Fibroblast of villous mesenchyme (primary cell): ENCODE data around the gene C1RL. TPM values are rescaled to one million over a fixed set of nuclear protein-coding genes. Genes with fewer than 3 reads are reported as not detected.
A peak's percentile ranks its signal among the peaks of the same experiment; 100 is the strongest.
"Not testable (repeated sequence)": the region's sequence is repeated elsewhere in the genome, so short reads cannot be mapped to it uniquely, and the experiment has no call there.

ENCODE experiments used
- DNase-seq: peaks from one replicate; pipeline ENCODE4 v3.0.0-alpha.2; 2010; ENCODE audit warnings: low read depth
- H3K4me3 ChIP-seq: 2 replicates; pipeline ENCODE4 v1.5.1; 2011; ENCODE audit warnings: low read depth, mild to moderate bottlenecking, low read length
- CTCF ChIP-seq: IDR thresholded peaks from 2 replicates; pipeline ENCODE4 v1.5.1; 2012; ENCODE audit warnings: low read depth, mild to moderate bottlenecking, low read length; ENCODE audit not compliant: insufficient read depth
- total RNA-seq: library from RNA; depleted of rRNA; stranded (reverse); fragments of >200 nt; gene quantifications from 2 replicates; pipeline ENCODE4 v1.2.3, GENCODE V29; 2012

The C1RL gene
- total RNA-seq, 1 donor, result 30.2 TPM

GRCh38 chr12:7108003-7108795, 815 bp downstream of the C1RL start:
- TF ChIP-seq CTCF, result no peak
- peak; percentile 74 for DNase-seq
- H3K4me3 ChIP-seq, result peak overlapping the region; percentile 77

- peak; percentile 28 for DNase-seq
- peak overlapping the region; percentile 77 for H3K4me3 ChIP-seq
- TF ChIP-seq CTCF, result no peak
Measured at GRCh38 chr12:7107636-7108002, 1.4 kb downstream of the C1RL start.

- peak overlapping the region; percentile 77 for H3K4me3 ChIP-seq
- DNase-seq, result not testable (repeated sequence)
Measured at GRCh38 chr12:7107181-7107580, 1.8 kb downstream of the C1RL start.

- TF ChIP-seq CTCF, result no peak
- DNase-seq, result no peak
- no peak overlapping the region for H3K4me3 ChIP-seq
Measured at GRCh38 chr12:7106082-7106481, 2.9 kb downstream of the C1RL start.

- no peak for DNase-seq
- H3K4me3 ChIP-seq, result no peak overlapping the region
- no peak for TF ChIP-seq CTCF
Measured at GRCh38 chr12:7103837-7104584, 5.0 kb downstream of the C1RL start.

- DNase-seq, result no peak
- no peak overlapping the region for H3K4me3 ChIP-seq
- TF ChIP-seq CTCF, result no peak
Measured at GRCh38 chr12:7102582-7102981, 6.4 kb downstream of the C1RL start.

- TF ChIP-seq CTCF, result no peak
- no peak for DNase-seq
- H3K4me3 ChIP-seq, result no peak overlapping the region
Measured at GRCh38 chr12:7101694-7102131, 7.3 kb downstream of the C1RL start.
